HepG2 (cell line): ENCODE measurements around the gene LSR. TPM values are rescaled to one million over a fixed set of nuclear protein-coding genes. Genes with fewer than 3 reads are reported as not detected.

Experiments
- ATAC-seq: fragments of 200-7000 bp; cut with Tn5 transposase; 3 replicates; pipeline ENCODE4 v1.9.1; 2020; ENCODE audit warnings: mild to moderate bottlenecking, moderate library complexity
- BruUV-seq: library from RNA; stranded (reverse); fragments of 400-500 nt; replicated peaks from 2 replicates; lab custom pipeline; 2021; lab: Mats Ljungman, UMichigan
- CTCF ChIA-PET: fragments of 300-600 bp; formaldehyde crosslinking; extraction: SDS; loops from one replicate; lab custom pipeline; 2021; ENCODE audit warnings: low total read pairs, inconsistent platforms, low intra/inter-chr PET ratio; lab: Yijun Ruan, JAX
- POLR2A ChIA-PET: fragments of 350-600 bp; sonication (Branson Sonifier 250); formaldehyde crosslinking; loops from one replicate; lab custom pipeline; 2020; ENCODE audit warnings: antibody characterized with exemption, inconsistent platforms; lab: Yijun Ruan, JAX
- DNase-seq: peaks from one replicate; pipeline ENCODE4 v3.0.0-alpha.2; 2015; ENCODE audit warnings: low spot score
- FAIRE-seq: peaks from 3 replicates; lab custom pipeline; 2011; peaks lifted over from hg19 to GRCh38; lab: Jason Lieb, UNC
- H2AFZ ChIP-seq: one replicate; pipeline ENCODE4 v1.6.1; 2011; ENCODE audit warnings: low read length, inconsistent platforms
- H3K27ac ChIP-seq: fragments of 300-600 bp; 3 replicates; pipeline ENCODE4 v1.8.0; 2011; ENCODE audit warnings: mixed run types, mild to moderate bottlenecking, mixed read lengths, low read length, inconsistent platforms; ENCODE audit not compliant: insufficient read depth; ENCODE audit errors: extremely low read length
- H3K27me3 ChIP-seq, 2 experiments: fragments of 200-600 bp in 1 of 2; 2 replicates in 1 of 2; 3 replicates in 1 of 2; pipeline versions ENCODE4 v1.6.0 to v1.8.0; 2011; ENCODE audit warnings: low read length in 2 of 2, mild to moderate bottlenecking in 2 of 2, moderate library complexity in 2 of 2, inconsistent platforms in 1 of 2; ENCODE audit not compliant: insufficient read depth in 2 of 2, control insufficient read depth in 1 of 2
- H3K36me3 ChIP-seq, 2 experiments: fragments of 200-600 bp in 1 of 2; replicated peaks in 1 of 2; 2 replicates in 1 of 2; 3 replicates in 1 of 2; pipeline versions ENCODE4 v1.5.1 to v1.8.0; 2011; ENCODE audit warnings: low read length in 2 of 2, inconsistent platforms in 1 of 2; ENCODE audit not compliant: insufficient read depth in 2 of 2, control insufficient read depth in 1 of 2
- H3K4me1 ChIP-seq: 2 replicates; pipeline ENCODE4 v1.5.1; 2012; ENCODE audit warnings: low read length, inconsistent platforms; ENCODE audit not compliant: insufficient read depth
- H3K4me2 ChIP-seq: 2 replicates; pipeline ENCODE4 v1.6.0; 2011; ENCODE audit warnings: low read depth, low read length, inconsistent platforms
- H3K4me3 ChIP-seq, 3 experiments: fragments of 200-600 bp in 1 of 3; sonication (generic), shearing (Covaris generic) in 1 of 3; replicated peaks in 1 of 3; 2 replicates each; pipeline ENCODE4 v1.5.1; 2011 to 2016; ENCODE audit warnings: low read length in 3 of 3, inconsistent platforms in 2 of 3, low read depth in 2 of 3, mild to moderate bottlenecking in 2 of 3, control low read depth in 1 of 3, mixed read lengths in 1 of 3; ENCODE audit not compliant: insufficient read depth in 1 of 3
- H3K79me2 ChIP-seq: one replicate; pipeline ENCODE4 v1.6.1; 2011; ENCODE audit warnings: low read length, inconsistent platforms; ENCODE audit not compliant: insufficient read depth
- H3K9ac ChIP-seq: 2 replicates; pipeline ENCODE4 v1.6.0; 2011; ENCODE audit warnings: mild to moderate bottlenecking, low read depth, low read length, inconsistent platforms; ENCODE audit not compliant: insufficient read depth
- H3K9me3 ChIP-seq: 2 replicates; pipeline ENCODE4 v1.5.1; 2012; ENCODE audit warnings: mild to moderate bottlenecking, low read length
- H4K20me1 ChIP-seq: 2 replicates; pipeline ENCODE4 v1.6.0; 2011; ENCODE audit warnings: inconsistent platforms, mild to moderate bottlenecking, low read length, moderate library complexity; ENCODE audit not compliant: insufficient read depth
- CERS6 ChIP-seq: sonication (generic); formaldehyde crosslinking; IDR thresholded peaks from 2 replicates; pipeline ENCODE4 v1.5.0; 2020; ENCODE audit warnings: missing genetic modification reagents
- CREB3 ChIP-seq: sonication (generic); formaldehyde crosslinking; IDR thresholded peaks from 2 replicates; pipeline ENCODE4 v1.5.0; 2020; ENCODE audit warnings: missing genetic modification reagents
- ELF4 ChIP-seq: sonication (generic); formaldehyde crosslinking; IDR thresholded peaks from 2 replicates; pipeline ENCODE4 v1.5.0; 2020; ENCODE audit warnings: missing genetic modification reagents, mild to moderate bottlenecking, moderate library complexity, borderline replicate concordance
- IRX3 ChIP-seq: sonication (generic); formaldehyde crosslinking; IDR thresholded peaks from 2 replicates; pipeline ENCODE4 v1.8.1; 2023; ENCODE audit warnings: mild to moderate bottlenecking, low read depth, missing genetic modification reagents, borderline replicate concordance
- MTERF4 ChIP-seq: sonication (generic); formaldehyde crosslinking; IDR thresholded peaks from 2 replicates; pipeline ENCODE4 v1.8.0; 2023; ENCODE audit warnings: mild to moderate bottlenecking, missing genetic modification reagents
- SETDB1 ChIP-seq: sonication (generic); formaldehyde crosslinking; IDR thresholded peaks from 2 replicates; pipeline ENCODE4 v1.5.1; 2020; ENCODE audit warnings: missing genetic modification reagents, mild to moderate bottlenecking, borderline replicate concordance
- SUZ12 ChIP-seq: fragments of 150-350 bp; IDR thresholded peaks from 2 replicates; pipeline ENCODE4 v1.6.1; 2014; ENCODE audit warnings: low read depth, low read length
- THAP8 ChIP-seq: sonication (generic); formaldehyde crosslinking; IDR thresholded peaks from 2 replicates; pipeline ENCODE4 v1.5.1; 2020; ENCODE audit warnings: missing genetic modification reagents, mild to moderate bottlenecking, borderline replicate concordance
- ZBTB46 ChIP-seq: sonication (generic); formaldehyde crosslinking; IDR thresholded peaks from 2 replicates; pipeline ENCODE4 v1.4.0; 2020; ENCODE audit warnings: mild to moderate bottlenecking, missing genetic modification reagents, borderline replicate concordance
- ZNF274 ChIP-seq: sonication (generic); formaldehyde crosslinking; IDR thresholded peaks from 2 replicates; pipeline ENCODE4 v1.5.1; 2020; ENCODE audit warnings: mild to moderate bottlenecking, missing genetic modification reagents
- ZNF564 ChIP-seq: sonication (generic); formaldehyde crosslinking; IDR thresholded peaks from 2 replicates; pipeline ENCODE4 v1.8.1; 2023; ENCODE audit warnings: mild to moderate bottlenecking, missing genetic modification reagents
- ZNF704 ChIP-seq: sonication (generic); formaldehyde crosslinking; IDR thresholded peaks from 2 replicates; pipeline ENCODE4 v1.8.1; 2023; ENCODE audit warnings: mild to moderate bottlenecking, inconsistent platforms, moderate library complexity, missing genetic modification reagents, borderline replicate concordance
- WGBS: methylation state at CpG from one replicate; pipeline ENCODE4 v1.1.6; 2017; ENCODE audit warnings: low lambda C conversion rate; 5-methylcytosine and 5-hydroxymethylcytosine counted together
- in situ Hi-C: cut with HindIII; loops from 2 replicates; pipeline ENCODE4 v1.10.0; 2017; ENCODE audit warnings: low pct_unique_long_range_greater_than_20kb; ENCODE audit not compliant: extremely low pct_ligation_motif_present
- intact Hi-C: fragments of 100-400 bp; cut with micrococcal nuclease; formaldehyde crosslinking; loops from one replicate; pipeline ENCODE4 v1.10.0; 2022; ENCODE audit not compliant: unreplicated experiment
- polyA plus RNA-seq, 8 experiments: library from polyadenylated mRNA; depleted of rRNA in 3 of 8; stranded (reverse) in 7 of 8; unstranded in 1 of 8; fragments of >200 nt; fragmentation: Illumina TruSeq in 4 of 8; extraction: Trizol in 4 of 8; gene quantifications; 2 replicates each; pipeline versions ENCODE4 v1.2.1 to v1.2.3, GENCODE V29; 2011 to 2016; ENCODE audit warnings: low read depth in 4 of 8, missing spikeins in 1 of 8, mixed read lengths in 1 of 8; ENCODE audit not compliant: insufficient read depth in 1 of 8
- total RNA-seq, 5 experiments: library from RNA; depleted of rRNA; stranded (reverse); fragments of >200 nt; fragmentation: Illumina TruSeq; extraction: Trizol; gene quantifications; 2 replicates each; pipeline ENCODE4 v1.2.3, GENCODE V29; 2016; ENCODE audit warnings: low read depth in 1 of 5

Gene LSR
- total and polyA plus RNA-seq, 2 of the 13 experiments (the other 11 are each of a cell fraction or from before 2014, with no cell fraction given): 29.2 to 79.2 TPM

- in situ Hi-C loops: no loop called here
- Histone ChIP-seq H3K79me2 (peaks cover 24% of the 10 kb centered on the region), H3K9me3 (no peaks in the 10 kb centered on the region), H4K20me1 (peaks cover 3% of the 10 kb centered on the region; the same call in 1 of the 2 replicates), H3K27me3 (no peaks in the 10 kb centered on the region; a peak in 1 of 5 replicates), H3K36me3 (peaks cover 3 to 12% of the 10 kb centered on the region in 2 experiments; a peak in 2 of 5 replicates), H3K4me1 (peaks cover 46% of the 10 kb centered on the region), H3K4me3 (peak overlapping the region; percentile 74 to 99 (median 92)), H3K27ac (peak overlapping the region; percentile 98), H3K9ac (peak overlapping the region; percentile 94), H3K4me2 (peak overlapping the region; percentile 83), H2AFZ (no peak overlapping the region)
- ChIA-PET POLR2A (interaction anchor here (0.6 kb wide), 1 partner anchor 12 kb away, joined by 3 read pairs; no protein-coding TSS in a partner anchor), CTCF (interaction anchor here (1.2 kb wide), 1 partner anchor 20 kb away, joined by 3 read pairs; no protein-coding TSS in a partner anchor)
- no peak for DNase-seq
- BruUV-seq: no TSS peak
- intact Hi-C loops: loop anchor here (10.0 kb wide), 1 partner anchor 246 kb away; the partner anchor contains the start of gene KRTDAP
- WGBS: 1% methylated on average over 23 of the region's 39 CpGs
- no peak for ATAC-seq
- no peak for FAIRE-seq
- TF ChIP-seq IRX3 (no peak), ZNF564 (CRISPR knock-in tag) (no peak), ZNF704 (0 out of 2 replicates have a peak, but pooled peaks have one; percentile 8), ZNF274 (CRISPR knock-in tag) (peak; percentile 8; the same call in 1 of the 2 replicates), THAP8 (CRISPR knock-in tag) (0 out of 2 replicates have a peak, but pooled peaks have one; percentile 12), ZBTB46 (0 out of 2 replicates have a peak, but pooled peaks have one; percentile 41), ELF4 (peak; percentile 34; the same call in 1 of the 2 replicates), CREB3 (no peak), CERS6 (no peak), MTERF4 (0 out of 2 replicates have a peak, but pooled peaks have one; percentile 36), SUZ12 (no peak), SETDB1 (CRISPR knock-in tag) (no peak)
Observed at GRCh38 chr19:35249146-35249847, 495 bp downstream of the LSR start.
